ENCODE measurements around the gene ATP8B3.

- TF ChIP-seq, protein P1, sequence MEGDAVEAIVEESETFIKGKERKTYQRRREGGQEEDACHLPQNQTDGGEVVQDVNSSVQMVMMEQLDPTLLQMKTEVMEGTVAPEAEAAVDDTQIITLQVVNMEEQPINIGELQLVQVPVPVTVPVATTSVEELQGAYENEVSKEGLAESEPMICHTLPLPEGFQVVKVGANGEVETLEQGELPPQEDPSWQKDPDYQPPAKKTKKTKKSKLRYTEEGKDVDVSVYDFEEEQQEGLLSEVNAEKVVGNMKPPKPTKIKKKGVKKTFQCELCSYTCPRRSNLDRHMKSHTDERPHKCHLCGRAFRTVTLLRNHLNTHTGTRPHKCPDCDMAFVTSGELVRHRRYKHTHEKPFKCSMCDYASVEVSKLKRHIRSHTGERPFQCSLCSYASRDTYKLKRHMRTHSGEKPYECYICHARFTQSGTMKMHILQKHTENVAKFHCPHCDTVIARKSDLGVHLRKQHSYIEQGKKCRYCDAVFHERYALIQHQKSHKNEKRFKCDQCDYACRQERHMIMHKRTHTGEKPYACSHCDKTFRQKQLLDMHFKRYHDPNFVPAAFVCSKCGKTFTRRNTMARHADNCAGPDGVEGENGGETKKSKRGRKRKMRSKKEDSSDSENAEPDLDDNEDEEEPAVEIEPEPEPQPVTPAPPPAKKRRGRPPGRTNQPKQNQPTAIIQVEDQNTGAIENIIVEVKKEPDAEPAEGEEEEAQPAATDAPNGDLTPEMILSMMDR (IDR thresholded peaks at IDR 0.05) = no peak
- no peak for TF ChIP-seq POLR2A (IDR thresholded peaks at IDR 0.05)
Measured at GRCh38 chr19:1744822-1745563, 67.1 kb downstream of the ATP8B3 start.

All from heart left ventricle (tissue), 13 donors.